HAP-1 (cell line): ENCODE results near the gene MBNL1.

Source experiments
- DNase-seq, 2 experiments: peaks; one replicate each; pipeline ENCODE4 v3.0.0-alpha.2; 2016 to 2020; ENCODE audit warnings: low spot score in 2 of 2
- H3K27me3 ChIP-seq: fragments of 250-450 bp; sonication (Bioruptor Pico); 2 replicates; pipeline ENCODE4 v1.5.1; 2020; ENCODE audit warnings: low read depth, mild to moderate bottlenecking, moderate library complexity
- H3K36me3 ChIP-seq: fragments of 250-450 bp; sonication (Bioruptor Pico); replicated peaks from 2 replicates; pipeline ENCODE4 v1.5.1; 2020; ENCODE audit warnings: mild to moderate bottlenecking
- H3K4me1 ChIP-seq: fragments of 250-450 bp; sonication (Bioruptor Pico); 2 replicates; pipeline ENCODE4 v1.5.1; 2020; ENCODE audit warnings: mild to moderate bottlenecking
- H3K4me3 ChIP-seq: fragments of 250-450 bp; sonication (Bioruptor Pico); 2 replicates; pipeline ENCODE4 v1.5.1; 2020; ENCODE audit warnings: mild to moderate bottlenecking, moderate library complexity
- H3K9me3 ChIP-seq: fragments of 250-450 bp; sonication (Bioruptor Pico); 2 replicates; pipeline ENCODE4 v1.5.1; 2020; ENCODE audit warnings: mild to moderate bottlenecking, moderate library complexity
- in situ Hi-C: fragments of 300-500 bp; cut with MboI; formaldehyde crosslinking; loops from 3 replicates; pipeline ENCODE4 v1.14.3; 2020; ENCODE audit warnings: low sequenced_read_pairs, inconsistent platforms, mixed read lengths

Gene MBNL1

DNA sequence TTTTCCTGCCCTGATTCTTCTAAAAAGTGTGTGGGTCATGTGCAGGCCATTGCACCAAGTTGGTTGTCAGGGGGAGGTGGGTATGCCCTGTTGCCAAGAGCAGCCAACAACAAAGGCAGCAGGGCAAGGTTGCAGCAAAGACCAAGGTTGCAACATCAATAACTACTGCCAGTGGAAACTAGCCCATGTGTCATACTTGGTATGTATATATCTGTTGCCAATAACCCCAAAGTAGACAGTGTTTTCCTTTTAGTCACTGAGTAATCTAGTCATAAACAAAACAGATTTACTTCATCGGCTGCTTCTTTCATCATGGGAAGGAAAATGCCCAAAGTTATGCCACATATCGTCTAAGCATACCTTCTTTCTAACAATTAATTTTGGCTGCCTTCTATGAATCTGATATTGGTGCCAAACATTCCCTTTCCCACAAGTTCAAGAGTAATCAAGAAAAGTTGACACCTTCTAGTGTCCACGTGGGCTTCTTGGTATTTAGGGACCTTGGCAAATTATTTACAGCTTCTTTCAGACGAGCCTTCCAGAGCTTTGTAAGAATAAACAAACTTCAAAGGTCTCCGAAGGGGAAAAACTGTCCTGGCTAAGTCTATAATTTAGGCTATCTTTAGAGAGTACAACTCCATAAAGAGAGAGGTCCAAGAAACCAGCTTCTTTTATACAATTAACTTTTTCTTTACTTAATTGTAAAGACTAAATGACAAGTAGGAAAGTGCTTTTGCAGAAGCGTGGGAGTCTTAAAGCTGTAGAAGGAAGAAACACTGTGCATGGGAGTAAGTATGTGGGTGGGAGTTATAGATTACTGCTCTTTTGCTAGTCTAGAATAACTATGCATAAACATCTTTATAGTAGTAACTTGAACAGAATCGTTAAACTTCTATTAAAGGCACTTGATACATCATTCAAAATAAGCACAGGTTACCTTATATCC is 10.0 kb upstream of the MBNL1 start:
- DNase-seq, result no peak
- no peaks in the 10 kb centered on the region for H3K36me3 ChIP-seq
- H3K4me1 ChIP-seq, result peaks cover 7% of the 10 kb centered on the region
- no peaks in the 10 kb centered on the region for H3K9me3 ChIP-seq
- in situ Hi-C loops, result no loop called here
- H3K27me3 ChIP-seq, result no peaks in the 10 kb centered on the region
- no peak overlapping the region for H3K4me3 ChIP-seq

DNA sequence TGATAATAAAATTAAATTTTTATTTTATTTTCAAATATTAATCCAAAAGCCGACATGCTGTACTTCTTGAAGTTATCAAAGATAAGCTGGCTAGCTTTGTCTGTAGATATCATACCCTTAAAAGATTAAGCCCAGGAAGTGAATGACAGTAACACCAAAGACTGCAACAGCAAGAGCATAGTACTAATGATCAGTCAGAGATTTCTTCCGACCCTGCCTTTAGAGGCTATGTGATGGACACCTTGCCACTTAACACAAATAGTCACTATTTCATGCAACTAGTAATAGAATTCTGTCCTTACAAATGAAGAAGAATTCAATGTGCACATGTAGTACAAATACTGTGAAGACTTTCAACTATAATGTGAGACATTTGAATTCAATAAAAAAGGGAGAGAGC is 9.3 kb upstream of the MBNL1 start:
- H3K9me3 ChIP-seq, result no peaks in the 10 kb centered on the region
- H3K36me3 ChIP-seq, result no peaks in the 10 kb centered on the region
- no peak for DNase-seq
- H3K27me3 ChIP-seq, result no peaks in the 10 kb centered on the region
- in situ Hi-C loops, result no loop called here
- peaks cover 7% of the 10 kb centered on the region for H3K4me1 ChIP-seq
- H3K4me3 ChIP-seq, result no peak overlapping the region

DNA sequence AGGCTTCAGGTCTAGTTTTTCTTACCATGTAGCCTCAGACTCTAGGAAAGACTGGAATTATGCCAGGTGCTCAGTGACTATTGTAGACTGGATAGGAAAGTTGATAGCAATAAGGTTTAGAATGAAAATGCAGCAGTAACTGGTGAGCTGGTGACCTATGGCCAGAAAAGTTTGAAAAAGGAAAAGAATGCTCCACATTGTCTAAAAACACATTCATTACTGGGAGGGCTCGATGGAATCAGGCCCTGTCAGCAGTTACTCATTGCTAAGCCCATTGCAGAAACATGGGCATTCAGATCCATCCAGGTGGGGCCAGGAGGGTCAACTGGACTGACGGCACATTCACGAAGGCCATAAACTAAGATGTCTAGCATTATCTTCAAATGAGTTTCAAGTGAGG is 8.7 kb upstream of the MBNL1 start:
- DNase-seq, result no peak
- H3K4me1 ChIP-seq, result peaks cover 7% of the 10 kb centered on the region
- no peaks in the 10 kb centered on the region for H3K9me3 ChIP-seq
- no peaks in the 10 kb centered on the region for H3K36me3 ChIP-seq
- H3K27me3 ChIP-seq, result no peaks in the 10 kb centered on the region
- no peak overlapping the region for H3K4me3 ChIP-seq
- in situ Hi-C loops, result no loop called here

DNA sequence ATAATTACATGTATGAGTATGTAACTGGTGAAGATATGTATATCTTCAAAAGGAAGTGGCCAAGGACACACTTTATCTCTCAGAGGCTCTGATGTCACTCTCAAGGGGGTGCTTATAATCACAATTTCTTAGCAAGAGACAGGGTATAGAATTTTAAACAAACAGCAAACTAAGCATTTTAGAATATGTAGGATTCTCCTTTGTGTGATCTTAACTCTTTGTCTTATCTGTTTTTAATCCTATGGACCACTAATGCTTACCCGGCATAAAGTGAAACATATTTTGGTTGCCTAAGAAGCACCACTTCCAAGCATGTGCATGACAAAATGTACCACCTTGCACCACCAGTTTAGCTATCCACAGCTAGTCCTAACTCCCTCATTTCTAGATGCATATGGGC is 8.2 kb upstream of the MBNL1 start:
- in situ Hi-C loops, result no loop called here
- no peaks in the 10 kb centered on the region for H3K9me3 ChIP-seq
- no peaks in the 10 kb centered on the region for H3K27me3 ChIP-seq
- no peak overlapping the region for H3K4me3 ChIP-seq
- no peak for DNase-seq
- no peaks in the 10 kb centered on the region for H3K36me3 ChIP-seq
- H3K4me1 ChIP-seq, result peaks cover 7% of the 10 kb centered on the region

DNA sequence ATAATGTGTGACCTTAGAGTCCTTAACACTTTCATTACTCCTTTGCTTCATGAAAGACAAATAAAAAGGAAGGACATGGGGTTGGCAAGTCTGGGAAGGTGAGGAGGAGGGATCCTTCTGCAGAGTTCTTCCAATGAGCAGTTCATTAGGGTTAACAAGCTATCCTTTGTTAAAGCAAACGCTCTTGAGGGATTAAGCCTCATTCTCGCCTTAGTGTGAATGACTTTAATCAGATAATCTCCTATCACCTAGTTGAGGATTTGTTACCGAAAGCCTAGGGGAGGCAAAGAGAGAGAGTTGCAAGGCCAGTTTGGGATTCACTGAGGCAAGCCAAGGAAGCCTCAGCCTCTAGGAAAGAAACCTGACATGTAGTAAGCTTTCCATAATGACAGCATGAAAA is 7.4 kb upstream of the MBNL1 start:
- no peaks in the 10 kb centered on the region for H3K36me3 ChIP-seq
- in situ Hi-C loops, result no loop called here
- no peaks in the 10 kb centered on the region for H3K9me3 ChIP-seq
- DNase-seq, result peak in 1 of 2 experiments; percentile 57
- H3K27me3 ChIP-seq, result no peaks in the 10 kb centered on the region
- peaks cover 11% of the 10 kb centered on the region for H3K4me1 ChIP-seq
- H3K4me3 ChIP-seq, result no peak overlapping the region

DNA sequence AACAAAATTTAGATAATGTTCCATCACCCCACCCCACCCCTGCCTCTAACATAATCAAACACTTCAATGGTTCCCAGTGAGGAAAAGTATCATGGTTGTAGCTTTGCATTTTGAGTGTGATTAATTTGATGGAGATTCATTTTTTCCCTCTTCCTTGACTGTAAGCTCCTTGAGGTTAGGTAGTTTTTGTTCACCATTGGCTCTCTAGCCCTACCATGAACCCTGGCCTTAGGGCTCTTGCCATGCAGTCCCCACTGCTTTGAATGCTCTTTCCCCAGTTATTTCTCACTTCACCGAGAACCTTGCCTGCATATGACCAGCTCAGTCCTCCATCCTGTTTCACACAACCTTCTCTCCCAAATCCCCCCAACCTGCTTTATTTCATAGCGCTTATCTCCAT is 5.0 kb upstream of the MBNL1 start:
- Histone ChIP-seq H3K4me1 (peaks cover 23% of the 10 kb centered on the region), H3K27me3 (no peaks in the 10 kb centered on the region), H3K4me3 (no peak overlapping the region), H3K9me3 (no peaks in the 10 kb centered on the region), H3K36me3 (no peaks in the 10 kb centered on the region)
- DNase-seq, result no peak
- in situ Hi-C loops, result no loop called here

DNA sequence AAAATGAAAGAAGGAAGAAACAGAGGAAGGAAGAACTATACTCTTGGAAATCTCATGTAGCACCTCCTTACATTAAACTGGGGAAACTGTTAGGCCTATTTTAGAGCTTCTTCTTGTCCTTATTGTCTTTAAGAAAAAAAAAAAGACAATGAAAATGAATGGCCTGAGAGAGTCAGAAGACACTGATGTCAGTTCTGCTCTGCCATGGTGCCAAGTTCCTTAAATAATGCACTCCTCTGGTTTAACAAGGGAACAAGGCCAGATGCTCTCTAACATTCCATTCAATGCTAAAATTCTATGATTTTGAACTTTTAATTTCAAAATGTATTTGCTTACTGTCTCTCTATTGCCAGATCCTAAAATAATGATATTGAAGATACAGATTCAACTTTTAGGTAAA is 4.4 kb upstream of the MBNL1 start:
- in situ Hi-C loops, result no loop called here
- DNase-seq, result no peak
- H3K27me3 ChIP-seq, result no peaks in the 10 kb centered on the region

DNA sequence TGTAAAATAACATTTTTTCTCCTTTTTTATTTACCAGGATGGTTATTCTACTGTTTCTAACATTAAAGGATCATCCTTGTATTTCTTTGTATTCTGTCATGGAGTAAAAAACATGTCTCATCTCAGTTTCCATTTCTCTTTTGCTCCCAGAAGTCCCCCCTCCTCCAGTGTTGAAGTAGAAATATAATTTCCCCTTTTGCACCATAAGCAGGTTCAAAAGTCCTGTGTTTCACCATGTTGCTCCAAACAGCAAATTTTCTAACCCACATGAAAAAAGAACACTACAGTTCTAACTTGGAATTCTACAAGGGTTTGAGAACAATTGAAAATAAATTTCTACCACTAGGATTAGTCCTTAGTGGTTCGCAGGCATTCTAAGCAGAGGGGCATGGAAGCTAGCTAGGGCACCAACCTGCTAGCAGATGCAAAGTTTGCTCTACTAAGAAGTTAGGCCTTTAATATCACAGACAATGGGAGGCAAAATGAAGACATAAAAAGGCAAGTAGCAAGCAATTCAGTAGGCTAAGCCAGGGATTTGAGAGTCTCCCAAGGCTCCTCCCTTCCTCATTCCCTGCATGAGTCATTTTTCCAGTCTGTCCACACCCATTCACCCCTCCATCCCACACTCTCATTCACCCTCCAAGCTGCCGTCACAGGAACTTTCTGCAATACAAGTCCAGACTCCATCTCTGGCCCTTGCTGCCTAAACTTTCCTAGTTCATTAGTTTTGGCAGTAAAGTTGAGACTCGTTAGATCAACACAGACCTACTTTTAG is 2.3 kb upstream of the MBNL1 start:
- H3K9me3 ChIP-seq, result no peaks in the 10 kb centered on the region
- H3K4me3 ChIP-seq, result no peak overlapping the region
- no peaks in the 10 kb centered on the region for H3K36me3 ChIP-seq
- peak; percentile 72 to 84 for DNase-seq
- no peaks in the 10 kb centered on the region for H3K27me3 ChIP-seq
- in situ Hi-C loops, result no loop called here
- H3K4me1 ChIP-seq, result peaks cover 25% of the 10 kb centered on the region

More for the DNA sequence above, 4.4 kb upstream of the MBNL1 start:
- Histone ChIP-seq H3K4me3 (no peak overlapping the region), H3K9me3 (no peaks in the 10 kb centered on the region), H3K36me3 (no peaks in the 10 kb centered on the region), H3K4me1 (peaks cover 23% of the 10 kb centered on the region)

DNA sequence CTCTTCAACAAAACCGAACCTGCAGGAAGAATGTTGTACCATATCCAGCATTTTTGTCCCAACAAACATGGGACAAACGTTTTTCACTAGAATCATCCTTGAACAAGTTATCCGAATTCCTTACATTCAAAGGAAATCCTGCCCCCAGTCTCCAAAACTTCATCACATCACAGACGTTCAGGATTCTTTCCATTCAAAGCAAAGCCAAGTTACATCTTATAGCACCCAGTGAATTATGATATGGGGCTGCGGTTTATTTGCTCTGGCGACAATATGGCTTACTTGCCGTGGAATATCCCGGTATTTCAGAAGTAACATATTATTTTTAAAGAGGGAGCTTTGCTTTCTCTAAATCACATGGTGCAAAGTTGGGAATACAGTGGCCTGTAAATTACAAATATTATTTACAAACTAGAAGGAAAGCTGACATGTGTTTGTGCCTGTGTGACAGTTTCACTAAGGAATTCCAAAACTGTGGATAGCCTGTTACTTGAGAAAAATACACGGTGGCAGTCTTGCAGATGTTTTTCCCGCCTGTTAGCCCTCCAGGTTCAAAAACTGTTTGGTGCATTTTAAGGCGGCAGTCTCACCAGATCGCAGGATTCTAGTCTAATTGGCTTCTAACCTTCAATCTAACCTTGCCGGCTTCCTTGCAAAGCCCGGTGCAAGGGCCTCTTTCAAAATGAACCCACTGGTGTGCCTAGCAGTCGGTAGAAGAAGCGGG is 736 bp upstream of the MBNL1 start:
- no peaks in the 10 kb centered on the region for H3K9me3 ChIP-seq
- H3K27me3 ChIP-seq, result no peaks in the 10 kb centered on the region
- peak overlapping the region; percentile 60 for H3K4me3 ChIP-seq
- no peaks in the 10 kb centered on the region for H3K36me3 ChIP-seq
- H3K4me1 ChIP-seq, result peaks cover 38% of the 10 kb centered on the region
- no peak for DNase-seq
- in situ Hi-C loops, result no loop called here

DNA sequence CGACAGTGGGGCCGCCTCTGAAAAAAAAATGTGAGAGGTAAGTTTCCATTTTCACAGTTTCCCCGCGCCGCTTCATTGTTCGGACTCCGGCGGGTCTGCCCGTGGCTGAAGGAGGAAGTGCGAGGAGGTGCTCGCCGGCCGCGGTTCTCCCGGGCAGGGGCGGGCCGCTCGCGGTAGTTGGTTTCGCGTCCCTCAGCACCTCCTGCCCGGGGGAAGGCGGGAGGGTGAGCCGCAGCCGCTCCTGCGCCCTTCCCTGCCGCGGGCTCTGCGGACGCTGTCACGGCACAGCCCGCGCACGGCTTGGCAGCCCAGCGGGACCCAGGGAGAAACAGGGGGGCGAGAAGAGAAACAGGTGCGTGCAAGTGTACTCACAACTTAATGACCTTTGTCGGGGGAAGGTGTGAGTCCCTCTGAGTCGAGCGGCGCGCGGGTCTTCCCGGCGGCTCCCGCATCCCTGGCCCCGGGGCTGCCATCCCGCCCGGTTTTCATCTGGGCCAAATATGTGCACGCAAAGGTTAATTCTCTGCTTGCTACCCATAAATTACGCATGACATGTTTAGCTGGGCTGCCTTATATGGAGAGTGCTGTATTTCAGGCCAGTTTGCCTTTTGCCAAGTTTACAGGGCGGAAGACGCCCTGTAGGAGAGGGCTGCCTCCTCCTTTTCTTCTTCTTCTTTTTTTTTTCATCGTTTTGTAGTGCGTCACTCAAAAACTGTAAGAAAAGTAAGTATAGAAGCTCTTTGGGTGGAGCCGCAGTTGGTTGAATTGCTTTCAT is 514 bp downstream of the MBNL1 start:
- Histone ChIP-seq H3K4me1 (peaks cover 39% of the 10 kb centered on the region), H3K36me3 (no peaks in the 10 kb centered on the region), H3K27me3 (no peaks in the 10 kb centered on the region), H3K4me3 (peak overlapping the region; percentile 60), H3K9me3 (no peaks in the 10 kb centered on the region)
- in situ Hi-C loops, result no loop called here
- peak; percentile 73 to 75 for DNase-seq

DNA sequence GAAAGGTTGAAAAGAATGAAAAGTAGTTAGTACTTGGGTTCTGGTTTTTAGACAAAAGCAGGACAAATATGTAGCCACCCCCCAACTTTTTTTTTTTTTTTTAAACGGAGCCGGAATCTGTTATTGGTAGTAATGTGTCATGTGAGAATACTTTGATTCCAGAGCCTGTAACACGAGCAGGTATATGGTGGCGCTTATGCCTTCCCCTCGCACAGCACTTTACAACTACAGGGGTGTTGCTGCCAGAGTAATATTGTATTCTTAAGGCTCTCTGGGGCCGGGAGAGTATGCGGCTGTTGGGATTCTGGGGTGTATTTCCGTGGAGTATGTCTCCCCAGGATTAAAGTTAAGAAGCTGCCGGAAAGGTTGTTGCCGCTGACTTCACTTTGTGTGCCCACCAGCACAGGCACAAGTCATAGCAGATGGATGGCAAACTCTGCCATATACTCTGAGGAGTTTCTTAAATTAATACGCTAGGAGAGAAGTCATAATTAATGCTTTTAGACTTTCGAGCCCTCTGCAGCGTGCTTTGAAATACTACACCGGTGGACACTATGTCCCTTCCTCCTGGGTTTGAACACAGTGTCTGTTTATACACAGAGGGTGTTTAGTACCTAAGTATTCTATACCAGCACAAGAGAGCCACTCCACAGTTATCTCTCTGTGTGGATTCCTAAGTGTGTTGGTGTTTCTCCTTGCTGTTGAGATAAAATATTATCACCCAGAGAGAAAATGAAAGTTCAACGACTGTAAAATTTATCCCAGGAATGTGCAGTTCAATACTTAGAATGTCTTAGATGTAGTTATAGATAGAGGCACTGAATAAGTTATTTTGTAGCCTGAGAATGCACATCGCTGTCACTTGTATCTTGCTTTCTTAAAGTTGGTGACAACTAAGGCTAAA is 1.4 kb downstream of the MBNL1 start:
- Histone ChIP-seq H3K27me3 (no peaks in the 10 kb centered on the region), H3K4me3 (peak overlapping the region; percentile 60), H3K4me1 (peaks cover 42% of the 10 kb centered on the region), H3K36me3 (no peaks in the 10 kb centered on the region), H3K9me3 (no peaks in the 10 kb centered on the region)
- in situ Hi-C loops, result no loop called here
- peak; percentile 54 to 70 for DNase-seq

DNA sequence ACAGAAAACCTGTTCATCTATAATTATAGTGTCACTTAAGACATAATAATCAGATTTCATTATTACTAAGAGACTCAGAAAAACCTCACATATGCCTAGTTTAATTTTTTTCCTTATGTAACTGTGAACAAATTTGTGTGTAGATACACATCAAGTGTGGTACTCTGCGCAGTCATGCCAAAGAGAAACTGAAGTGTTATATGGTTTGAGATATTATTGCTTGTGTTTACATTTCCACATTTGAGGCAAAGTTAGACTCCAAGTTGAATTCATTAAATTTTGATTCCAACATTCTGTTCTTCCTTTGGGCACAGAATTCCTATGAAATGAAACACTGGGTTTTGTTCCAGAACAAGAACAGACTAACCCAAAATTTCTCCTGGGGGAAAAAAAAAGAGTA is 2.2 kb downstream of the MBNL1 start:
- Histone ChIP-seq H3K36me3 (no peaks in the 10 kb centered on the region), H3K27me3 (no peaks in the 10 kb centered on the region), H3K4me3 (peak overlapping the region; percentile 60), H3K9me3 (no peaks in the 10 kb centered on the region), H3K4me1 (peaks cover 42% of the 10 kb centered on the region)
- in situ Hi-C loops, result no loop called here
- DNase-seq, result no peak
